NCI-H2227 treated with DMSO at 0.1 percent for 48 hours (cell line): ENCODE data around the gene NCOA1.
"Not testable (repeated sequence)": the region's sequence is repeated elsewhere in the genome, so short reads cannot be mapped to it uniquely, and the experiment has no call there.

ENCODE experiments used
- DNase-seq: peaks from one replicate; lab custom pipeline; 2025; lab: John Stamatoyannopoulos, UW

NCOA1 gene

DNA sequence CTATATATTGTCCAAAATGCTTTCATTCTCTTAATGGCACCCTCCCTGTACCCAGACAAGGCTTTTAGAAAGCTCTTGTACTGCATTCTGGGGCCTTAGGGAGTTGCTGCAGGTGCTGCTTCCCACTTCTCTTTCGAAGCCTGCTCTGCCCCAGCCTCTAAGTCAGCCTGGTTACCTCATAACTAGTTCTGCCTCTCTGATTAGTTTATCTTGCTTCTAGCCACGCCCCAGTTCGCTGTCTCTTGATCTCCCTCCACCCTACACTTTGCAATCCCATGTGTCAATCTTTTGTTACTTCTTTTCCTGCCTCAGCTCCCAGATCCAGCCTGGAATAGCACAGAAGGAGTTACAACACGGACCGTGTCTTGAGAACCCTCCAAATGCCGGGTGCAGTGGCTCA, 13.8 kb upstream of the NCOA1 start:
- DNase-seq: peak; percentile 60

DNA sequence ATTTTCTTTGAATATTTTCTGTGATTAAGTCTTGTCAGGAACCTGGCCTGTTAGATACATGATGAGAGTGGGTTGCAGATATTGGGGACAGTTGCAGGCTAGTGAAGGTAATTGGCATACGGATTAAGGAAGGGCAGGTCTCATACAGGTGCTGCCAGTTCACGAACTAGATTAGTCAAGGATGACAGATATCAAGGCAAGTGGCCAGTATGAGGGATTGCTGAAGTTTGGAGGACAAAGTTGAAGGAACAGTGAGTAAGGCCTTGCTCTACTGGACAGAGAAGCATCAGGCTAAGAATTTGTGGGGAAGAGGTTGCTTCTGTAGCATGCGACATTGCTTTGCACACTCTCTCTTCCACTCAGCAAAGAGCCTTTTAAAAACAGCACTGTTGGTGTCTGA, 12.8 kb upstream of the NCOA1 start:
- no peak for DNase-seq

DNA sequence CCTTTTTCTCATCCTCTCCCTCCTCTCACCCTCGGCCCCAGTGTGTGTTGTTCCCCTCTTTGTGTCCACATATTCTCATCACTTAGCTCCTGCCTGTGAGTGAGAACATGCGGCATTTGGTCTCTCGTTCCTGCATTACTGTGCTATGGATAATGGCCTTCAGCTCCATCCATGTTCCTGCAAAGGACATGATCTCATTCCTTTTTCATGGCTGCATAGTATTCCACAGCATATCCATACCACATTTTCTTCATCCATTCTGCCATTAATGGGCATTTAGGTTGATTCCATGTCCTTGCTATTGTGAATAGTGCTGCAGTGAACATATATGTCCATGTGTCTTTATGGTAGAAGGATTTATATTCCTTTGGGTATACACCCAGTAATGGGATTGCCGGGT, 10.8 kb upstream of the NCOA1 start:
- no peak for DNase-seq

DNA sequence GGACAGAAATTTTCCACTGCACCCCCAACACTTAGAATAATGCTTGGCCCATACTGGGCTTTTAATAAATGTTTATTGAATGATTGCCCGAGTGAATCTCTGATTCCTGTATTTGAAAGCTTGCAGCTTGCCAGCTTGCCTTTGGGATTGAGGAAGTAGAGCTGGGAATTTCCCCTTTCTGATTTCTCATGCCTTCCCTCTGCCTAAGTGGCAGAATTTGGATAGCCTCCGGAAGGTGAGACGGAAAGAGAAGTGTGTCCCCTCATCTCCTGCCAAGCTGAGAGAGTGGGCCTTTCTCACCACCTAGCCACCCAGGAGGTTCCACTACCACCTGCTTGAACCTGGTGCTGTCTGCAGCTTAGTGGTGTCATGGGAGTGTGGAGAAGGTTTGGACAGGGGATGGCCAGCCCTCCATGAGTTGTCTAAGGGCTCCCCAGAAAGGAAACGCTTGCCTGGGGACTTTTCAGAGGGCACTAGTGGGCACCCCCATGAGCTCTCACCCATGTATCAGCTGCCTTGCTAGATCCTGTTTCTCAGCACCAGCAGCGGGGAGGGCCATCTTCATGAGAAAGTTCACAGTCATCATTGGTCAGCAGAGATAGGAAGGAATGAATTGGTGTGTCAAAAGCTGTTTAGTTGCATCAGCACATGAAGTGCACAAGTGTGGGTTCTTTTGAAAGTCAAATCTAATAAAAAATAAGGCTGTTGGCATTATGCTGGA, 8.6 kb upstream of the NCOA1 start:
- DNase-seq: no peak

DNA sequence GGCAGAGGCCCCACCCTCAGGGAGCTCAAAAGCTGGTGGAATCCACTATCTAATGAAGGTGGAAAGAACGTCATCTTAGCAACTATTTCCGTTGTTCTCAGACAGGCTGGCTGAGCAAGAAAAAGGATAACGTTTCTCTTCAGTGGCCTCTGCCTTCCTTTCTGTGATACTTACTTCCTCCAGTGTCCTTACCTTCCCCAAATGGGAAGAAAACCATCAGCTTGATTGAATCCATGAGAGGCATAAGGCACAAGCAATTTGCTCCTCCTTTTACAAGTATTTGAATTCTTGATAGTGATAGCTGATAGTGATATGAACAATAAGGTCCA, 8.1 kb upstream of the NCOA1 start:
- DNase-seq: no peak

DNA sequence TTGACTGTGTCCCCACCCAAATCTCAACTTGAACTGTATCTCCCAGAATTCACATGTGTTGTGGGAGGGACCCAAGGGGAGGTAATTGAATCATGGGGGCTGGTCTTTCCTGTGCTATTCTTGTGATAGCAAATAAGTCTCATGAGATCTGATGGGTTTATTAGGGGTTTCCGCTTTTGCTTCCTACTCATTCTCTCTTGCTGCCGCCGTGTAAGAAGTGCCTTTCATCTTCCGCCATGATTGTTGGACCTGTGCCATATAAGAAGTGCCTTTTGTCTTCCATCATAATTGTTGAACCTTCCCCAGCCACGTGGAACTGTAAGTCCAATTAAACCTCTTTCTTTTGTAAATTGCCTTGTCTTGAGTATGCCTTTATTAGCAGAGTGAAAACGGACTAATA, 6.4 kb upstream of the NCOA1 start:
- DNase-seq: not testable (repeated sequence)

DNA sequence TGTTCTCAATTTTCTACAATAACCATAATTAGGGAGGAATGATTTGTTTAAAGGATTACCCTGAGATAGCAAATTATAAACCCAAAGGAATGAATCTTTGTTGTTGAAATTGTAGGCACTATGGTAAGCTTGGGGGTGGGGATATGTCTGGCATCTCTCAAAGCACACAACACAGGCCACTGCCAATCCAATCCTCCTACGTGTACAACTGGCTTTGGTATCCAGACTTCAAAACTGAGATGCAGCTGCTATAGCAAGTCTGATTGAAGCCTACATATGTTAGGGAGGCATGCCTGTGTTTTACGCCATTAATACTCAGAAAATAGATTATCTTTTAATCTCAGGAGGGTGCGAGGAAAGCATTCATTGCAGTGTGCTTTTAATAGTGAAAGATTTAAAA, 5.9 kb upstream of the NCOA1 start:
- no peak for DNase-seq

DNA sequence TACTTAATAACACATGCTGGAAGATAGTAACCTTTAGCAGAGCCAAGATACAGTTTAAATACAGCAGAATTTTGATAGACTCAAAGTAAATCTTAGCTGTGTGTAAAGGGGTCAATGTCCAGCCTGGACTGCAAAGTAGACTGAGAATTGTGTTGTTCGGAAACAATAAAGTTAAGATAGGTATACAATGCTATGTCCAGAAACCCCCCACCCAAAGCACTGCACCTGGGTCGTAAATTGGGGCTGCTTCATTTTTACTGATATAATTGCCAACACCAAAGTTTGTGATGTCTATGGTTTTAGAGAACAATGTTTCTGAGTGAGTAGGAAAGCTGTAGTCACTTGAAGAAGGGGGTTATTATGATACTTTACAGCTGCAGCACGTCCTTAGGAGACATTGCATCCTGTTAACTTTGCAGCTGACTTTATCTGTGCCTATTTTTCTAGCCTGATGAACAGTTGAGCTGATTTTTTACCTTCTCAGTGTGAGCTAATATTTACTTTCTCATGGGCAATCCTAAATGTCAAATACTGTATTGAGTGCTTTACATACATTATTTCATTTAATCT, 4.3 kb upstream of the NCOA1 start:
- no peak for DNase-seq

DNA sequence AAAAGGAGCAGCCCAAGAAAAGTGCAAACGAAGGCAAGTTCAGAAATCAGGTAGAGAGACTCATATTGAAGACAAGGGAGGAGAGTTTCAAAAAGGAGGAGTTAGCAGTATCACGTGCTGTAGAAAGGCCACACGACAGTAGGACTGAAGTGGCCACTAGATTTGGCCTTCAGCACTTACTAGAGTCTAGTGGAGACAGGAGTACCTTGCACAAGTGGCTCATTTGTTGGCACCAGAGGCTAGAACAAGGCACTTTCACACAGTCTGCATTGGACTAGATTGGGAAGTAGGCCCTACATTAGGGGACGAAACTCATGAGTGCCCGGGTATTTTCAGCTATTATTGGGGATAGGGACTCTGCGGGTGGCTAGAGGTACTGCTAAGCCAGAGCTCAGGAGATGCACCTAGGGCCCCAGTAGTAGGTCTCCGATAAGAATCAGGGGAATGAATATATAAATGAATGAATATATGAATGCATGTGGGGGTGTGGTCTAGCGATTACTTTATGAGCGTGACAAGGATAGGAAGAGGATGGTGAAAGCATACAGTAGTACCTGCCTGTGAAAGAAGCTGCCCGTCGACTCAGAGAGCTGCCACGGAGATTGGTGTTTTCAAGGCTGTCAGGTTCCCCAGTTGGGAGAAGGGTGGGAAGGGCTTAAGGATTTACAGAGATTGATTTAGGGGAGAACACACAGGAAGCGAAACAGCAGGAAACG, 1.4 kb upstream of the NCOA1 start:
- no peak for DNase-seq

DNA sequence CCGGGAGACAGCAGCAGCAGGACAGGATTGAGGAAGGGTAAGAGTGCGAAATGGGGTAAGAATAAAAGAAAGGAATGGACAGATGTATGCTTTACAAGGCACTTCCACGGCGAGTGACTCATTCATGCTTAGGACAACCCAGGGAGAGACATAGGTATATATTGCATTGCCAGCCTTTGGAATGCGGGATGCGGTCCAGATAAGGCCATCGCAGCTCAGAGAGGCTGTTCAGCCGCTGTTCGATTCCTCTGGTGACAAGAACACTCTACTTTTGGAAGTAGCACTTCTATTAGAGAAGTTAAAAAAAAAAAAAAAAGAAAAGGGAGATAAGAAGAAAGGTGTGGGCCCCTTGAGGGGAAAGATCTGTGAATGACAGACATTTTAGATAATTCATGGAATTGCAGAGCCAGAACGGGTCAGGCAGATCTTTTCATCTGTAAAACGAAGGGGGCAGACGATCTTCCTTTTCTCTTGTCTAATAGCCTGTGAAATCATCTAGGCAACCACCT, 819 bp upstream of the NCOA1 start:
- no peak for DNase-seq

DNA sequence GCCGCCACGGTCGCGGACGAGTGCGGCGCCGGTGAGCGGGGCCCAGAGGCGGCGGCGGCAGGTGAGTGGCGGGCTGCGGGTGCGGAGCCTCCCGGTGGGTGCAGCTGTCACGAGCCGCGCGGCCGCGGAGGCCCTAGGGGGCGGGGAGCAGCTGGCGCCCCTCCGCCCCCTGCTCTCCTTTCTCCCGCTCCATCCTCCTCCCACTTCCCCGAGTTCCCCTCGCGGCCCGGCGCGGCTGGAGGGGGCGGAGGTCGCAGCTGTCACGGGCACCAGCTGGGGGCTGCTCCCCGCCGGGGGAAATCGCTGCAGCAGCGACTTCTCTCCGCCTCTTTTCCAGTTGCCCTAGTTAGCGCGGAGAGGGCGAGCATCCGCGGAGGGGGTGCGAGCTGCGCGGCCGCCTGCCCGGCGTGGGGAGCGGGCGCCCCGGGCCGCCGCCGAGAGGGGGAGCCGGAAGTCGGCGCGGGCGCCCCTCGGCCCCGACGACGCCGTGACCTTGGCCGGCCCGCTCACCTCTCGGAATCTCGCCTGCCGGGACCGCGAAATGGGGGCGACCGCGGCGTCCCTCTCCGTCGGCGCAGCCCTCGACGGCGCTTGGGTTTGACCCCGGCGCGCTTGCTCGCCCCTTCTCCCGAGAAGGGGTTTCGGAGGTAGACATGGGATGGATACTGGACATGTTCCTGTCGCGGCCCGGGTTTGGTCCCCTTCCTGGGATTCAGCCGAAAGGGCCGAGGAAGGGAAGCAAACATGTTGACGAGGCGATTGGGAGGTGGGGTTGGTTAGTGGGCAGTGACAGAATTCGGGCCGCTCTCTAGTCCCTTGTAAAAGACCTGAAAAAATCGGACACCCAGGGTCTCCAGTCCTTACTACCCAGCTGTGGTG, 727 bp downstream of the NCOA1 start:
- peak; percentile 73 for DNase-seq

DNA sequence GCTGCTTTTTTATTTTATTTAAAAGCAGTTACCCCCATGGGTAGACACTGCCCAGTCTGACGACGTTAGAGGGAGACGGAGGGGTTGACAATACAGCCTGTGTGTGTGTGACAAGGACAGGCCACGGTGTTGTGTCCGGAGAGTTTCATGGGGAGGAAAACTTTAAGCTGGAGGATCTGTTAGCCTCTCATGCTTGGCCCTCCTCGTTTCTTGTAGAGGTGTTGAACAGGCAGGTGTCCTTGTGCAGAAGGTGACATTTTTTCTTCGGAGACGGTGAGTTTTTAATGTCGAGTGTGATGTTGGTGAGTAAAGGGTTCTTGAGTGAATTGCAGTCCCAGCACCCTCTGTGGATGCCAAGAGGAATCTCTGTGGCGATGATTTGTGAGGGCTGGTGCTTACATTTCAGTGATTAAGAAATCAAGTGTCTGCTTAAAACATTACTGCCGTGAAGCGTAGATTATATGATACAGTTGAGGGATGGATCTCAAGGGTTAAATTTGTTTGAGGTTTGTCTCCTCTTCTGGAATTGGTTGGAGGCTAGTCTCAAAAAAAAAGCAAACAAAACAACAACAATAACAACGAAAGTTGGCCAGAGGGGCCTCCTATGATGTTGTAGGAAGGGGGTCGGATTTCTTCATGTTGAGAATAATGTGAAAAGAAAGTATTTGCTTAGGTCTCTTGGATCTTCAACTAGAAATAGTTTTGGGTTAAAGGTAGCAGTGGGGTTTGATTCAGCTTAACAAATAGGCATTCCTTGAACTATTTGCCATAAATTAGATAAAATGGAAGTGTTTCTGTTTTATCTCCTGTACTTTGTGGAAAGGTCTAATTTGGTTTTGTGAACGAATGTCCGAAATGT, 1.6 kb downstream of the NCOA1 start:
- no peak for DNase-seq

DNA sequence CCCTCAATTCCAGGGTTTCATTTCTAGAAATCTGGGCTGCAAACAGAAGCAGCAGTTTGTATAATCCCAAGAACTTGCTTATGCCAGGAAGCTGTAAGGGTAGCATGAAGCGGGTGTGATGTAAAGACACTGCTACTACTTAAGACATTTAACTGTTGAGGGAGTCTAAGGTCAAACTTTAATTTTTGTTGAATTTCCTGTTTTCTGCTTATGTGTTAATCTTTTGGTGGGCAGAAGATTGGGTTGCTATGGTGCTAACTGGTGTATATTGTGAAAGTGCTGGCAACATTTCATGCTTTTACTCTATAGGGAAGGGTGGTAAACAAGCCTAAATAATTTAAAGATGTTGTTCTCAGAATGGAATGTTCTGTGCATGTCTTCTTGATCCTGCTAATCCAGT, 2.7 kb downstream of the NCOA1 start:
- no peak for DNase-seq

DNA sequence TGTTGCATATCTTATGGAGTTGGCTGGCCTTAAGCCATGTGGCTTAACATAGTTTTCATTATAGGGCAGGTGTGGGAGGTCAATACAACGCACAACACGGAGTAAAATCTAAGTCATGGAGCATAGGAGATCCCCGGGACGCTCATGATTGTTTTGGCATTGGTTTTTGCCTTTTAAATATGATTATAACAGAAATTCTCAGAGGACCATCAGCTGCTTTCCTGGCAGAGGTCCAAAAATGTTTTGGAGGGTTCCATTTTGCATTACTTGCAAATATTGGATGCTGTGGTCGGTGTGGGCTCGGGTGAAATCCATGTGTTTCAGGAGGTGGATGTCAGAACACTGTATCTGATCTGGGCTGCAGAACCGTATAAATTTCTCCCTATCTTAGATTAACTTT, 3.4 kb downstream of the NCOA1 start:
- no peak for DNase-seq

DNA sequence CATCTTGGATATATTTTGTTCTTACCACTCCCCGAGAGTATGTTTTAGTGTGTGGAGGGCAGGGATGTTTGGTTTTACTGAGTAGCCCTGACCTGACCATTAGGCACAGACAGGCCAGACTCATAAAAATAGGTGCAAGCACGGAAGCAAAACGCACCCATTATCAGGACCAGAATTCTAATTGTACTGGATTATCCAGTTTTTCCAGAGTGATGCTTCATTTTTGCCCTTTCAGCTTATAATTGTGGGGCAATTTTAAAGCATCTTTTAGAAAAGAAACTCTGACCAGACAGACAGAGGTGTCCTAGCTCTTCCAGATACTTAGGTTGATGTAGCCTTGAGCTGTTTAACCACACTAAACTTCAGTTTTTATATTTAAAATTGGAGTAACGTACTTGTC, 4.4 kb downstream of the NCOA1 start:
- DNase-seq: no peak

DNA sequence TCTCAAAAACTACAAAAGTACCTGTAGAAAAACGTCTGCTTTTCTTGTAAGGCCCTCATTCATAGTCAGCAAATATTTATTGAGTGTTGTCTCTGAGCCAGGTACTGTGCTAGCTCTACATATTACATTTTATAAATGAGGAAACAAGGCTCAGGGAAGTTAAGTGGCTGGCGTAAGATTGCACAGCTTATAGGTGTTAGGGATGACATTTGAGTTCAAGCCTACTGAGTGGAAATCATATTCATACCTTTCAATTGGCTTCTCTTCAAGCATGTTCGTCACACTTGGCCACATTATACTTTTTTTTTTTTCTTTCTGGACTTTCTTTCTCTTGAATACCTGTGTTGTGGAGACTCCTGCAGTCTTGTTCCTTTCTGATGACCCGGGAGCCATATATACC, 5.9 kb downstream of the NCOA1 start:
- DNase-seq: no peak

DNA sequence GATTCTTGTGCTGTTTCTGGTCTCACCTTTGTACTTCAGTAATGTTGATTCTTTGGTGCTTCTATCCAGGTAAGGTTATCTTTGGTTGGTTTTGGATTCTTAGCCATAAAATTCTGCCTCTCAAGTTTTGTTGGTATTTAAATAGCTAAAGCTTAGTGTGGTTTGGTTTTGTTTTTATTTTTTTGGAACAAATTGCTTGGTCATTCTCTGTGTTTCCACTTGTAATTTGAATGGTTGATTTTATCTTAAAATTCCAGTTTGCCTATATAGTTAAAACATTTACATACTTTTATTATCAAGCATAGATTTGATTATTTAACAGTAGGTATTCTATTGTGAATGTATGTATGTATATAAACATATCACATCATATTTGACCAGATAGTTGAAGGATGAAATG, 6.6 kb downstream of the NCOA1 start:
- DNase-seq: no peak

DNA sequence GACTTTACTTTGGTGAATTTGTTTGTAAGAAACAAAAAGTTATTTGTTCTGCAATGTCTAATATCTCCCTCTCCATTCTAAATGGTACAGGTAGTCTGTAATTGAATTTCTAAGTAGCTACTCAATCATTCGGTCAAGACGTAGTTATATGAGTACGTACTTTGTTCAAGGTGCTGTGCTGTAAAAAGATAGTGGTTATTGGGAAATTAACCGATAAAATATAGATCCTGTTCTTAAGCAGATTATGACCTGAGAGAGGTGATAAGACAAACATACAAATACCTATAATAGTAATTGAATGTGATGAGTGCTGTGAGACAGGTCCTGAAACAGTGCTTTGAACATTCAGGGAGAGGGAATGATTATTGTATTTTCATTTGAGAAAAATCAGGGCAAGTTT, 7.1 kb downstream of the NCOA1 start:
- no peak for DNase-seq

DNA sequence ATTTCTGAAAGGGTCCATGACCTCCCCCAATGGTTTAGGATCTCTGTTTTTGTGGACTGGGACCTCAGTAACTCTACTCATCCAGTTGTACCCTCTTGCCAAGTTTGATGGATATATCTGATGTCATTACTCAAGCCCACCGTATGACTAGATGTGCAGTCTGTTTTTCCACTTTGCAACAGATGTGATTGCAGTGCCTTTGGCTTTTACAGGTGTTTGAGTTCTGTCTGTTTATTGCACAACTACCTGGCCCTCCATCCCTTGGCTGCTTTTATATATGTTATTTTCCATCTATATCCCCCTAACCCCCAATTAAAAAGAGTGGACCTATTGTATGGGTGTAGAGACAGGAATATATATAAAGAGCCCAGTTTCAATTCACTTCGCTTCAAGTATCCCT, 10.8 kb downstream of the NCOA1 start:
- peak; percentile 40 for DNase-seq

DNA sequence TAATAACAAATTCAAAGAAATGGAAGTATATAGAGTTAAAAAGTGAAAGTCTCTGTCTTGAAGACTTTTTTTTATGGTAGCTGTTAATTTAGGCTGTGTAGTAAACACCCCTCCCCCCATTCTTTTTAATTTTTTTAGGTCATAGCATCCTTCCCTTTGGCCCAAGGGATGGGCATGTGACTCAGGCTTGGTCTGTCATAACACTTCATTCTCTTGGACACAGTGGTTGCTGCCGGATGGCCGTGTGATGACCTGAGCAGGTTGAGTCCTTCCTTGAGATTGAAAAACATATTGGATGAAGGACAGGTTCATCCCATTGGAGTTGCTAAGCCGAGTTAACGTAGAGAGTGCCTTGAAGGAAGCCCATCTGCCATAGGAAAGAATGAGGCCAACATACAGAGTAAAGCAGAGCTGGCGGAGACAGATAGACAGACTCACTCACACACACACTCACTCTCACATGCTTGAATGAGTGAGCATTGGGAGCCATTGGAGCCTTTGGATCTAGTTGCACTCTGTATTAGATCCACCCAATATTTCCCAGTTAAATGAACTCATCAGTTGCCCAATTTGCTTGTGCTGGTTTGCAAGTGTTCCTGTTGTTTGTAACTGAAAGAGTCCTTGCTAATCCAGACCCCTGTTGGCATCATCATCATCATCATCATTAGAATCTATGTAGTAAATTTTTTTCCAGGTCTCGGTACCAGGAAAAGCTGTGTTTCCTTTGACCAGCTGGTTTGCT, 14.7 kb downstream of the NCOA1 start:
- DNase-seq: no peak

DNA sequence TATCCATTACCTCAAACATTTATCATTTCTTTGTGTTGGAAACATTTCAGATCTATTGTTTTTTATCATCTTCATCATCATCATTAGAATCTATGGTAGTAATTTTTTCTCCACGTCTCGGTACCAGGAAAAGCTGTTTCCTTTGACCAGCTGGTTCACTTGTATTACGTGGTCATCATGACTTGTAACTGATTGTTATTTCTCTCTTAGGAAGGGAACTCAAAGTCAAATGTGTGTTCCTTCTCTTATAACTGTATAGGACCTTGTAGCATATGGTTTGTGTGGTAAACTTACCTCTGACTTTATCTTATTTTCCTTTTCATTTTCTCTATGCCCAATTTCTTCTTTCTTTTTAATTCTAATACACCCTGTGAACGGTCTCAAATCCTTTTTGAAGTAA, 16.5 kb downstream of the NCOA1 start:
- DNase-seq: no peak
